PFSK-1 (cell line): ENCODE results near the gene GRIN1.

Experiments
- FOXP2 ChIP-seq: optimal IDR thresholded peaks from 2 replicates; pipeline ENCODE3; 2011; ENCODE audit warnings: borderline replicate concordance, control low read depth, inconsistent platforms; ENCODE audit not compliant: insufficient read depth; ENCODE audit errors: extremely low read length, extremely low read depth
- POLR2AphosphoS5 ChIP-seq: IDR thresholded peaks from 2 replicates; pipeline ENCODE4 v1.6.1; 2012; ENCODE audit warnings: low read depth, mild to moderate bottlenecking, control low read depth, low read length, moderate library complexity
- SIN3A ChIP-seq: IDR thresholded peaks from 2 replicates; pipeline ENCODE4 v1.6.1; 2012; ENCODE audit warnings: mild to moderate bottlenecking, low read length, moderate library complexity, borderline replicate concordance; ENCODE audit not compliant: insufficient read depth
- TAF1 ChIP-seq: IDR thresholded peaks from 2 replicates; pipeline ENCODE4 v1.6.1; 2012; ENCODE audit warnings: low read length, control low read depth, borderline replicate concordance; ENCODE audit not compliant: insufficient read depth
- TF ChIP-seq, protein P1 (sequence below), 2 experiments: IDR thresholded peaks; 2 replicates each; pipeline versions ENCODE4 v1.6.1 to v1.8.0; 2011 to 2012; ENCODE audit warnings: low read depth in 2 of 2, low read length in 2 of 2, control low read depth in 1 of 2, inconsistent platforms in 1 of 2, mild to moderate bottlenecking in 1 of 2, moderate library complexity in 1 of 2; ENCODE audit not compliant: insufficient read depth in 1 of 2

Gene GRIN1

DNA sequence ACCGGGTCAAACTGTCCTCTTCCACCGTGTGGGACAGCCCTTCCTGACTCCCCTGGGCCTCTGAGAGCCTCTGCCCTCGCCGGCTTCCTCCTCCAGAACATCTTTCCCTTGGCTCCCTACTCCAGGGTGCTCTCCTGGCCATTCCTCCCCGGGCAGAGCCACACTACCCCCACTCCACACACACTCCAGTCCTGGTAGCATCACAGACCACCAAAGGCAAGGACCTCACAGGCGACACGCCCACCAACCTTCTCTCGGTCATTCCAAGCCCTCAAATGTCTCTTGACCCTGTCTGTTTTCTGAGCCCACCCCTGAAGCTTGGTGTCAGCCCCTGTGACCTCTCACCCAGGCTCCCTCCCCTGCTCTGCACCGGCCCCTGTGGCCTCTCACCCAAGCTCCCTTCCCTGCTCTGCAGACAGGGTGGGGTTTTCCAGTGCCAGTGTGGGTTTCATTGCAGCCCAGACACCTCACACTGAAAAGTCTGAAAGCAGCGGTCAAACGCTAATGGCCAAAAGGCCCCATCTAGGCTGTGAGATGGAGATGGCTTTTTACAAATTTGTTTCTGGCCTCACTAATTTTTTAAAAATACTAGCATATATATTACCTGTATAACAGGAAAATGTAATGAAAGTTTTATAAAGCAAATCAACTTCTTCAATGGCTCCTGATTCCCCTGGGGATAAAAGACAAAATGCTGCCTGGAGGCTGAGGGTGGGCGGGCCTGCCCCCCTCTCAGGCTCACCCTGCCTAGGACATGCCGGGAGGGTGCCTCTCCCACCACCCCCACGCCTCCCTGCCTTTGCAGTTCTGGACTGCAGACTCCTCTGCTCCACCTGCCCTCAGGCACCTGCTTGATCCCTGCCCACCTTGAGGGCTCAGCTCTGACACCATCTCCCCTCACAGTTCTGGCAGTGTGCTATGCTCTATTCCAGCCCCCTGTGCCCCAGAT, 20.4 kb downstream of the GRIN1 start:
- TF ChIP-seq, protein P1, sequence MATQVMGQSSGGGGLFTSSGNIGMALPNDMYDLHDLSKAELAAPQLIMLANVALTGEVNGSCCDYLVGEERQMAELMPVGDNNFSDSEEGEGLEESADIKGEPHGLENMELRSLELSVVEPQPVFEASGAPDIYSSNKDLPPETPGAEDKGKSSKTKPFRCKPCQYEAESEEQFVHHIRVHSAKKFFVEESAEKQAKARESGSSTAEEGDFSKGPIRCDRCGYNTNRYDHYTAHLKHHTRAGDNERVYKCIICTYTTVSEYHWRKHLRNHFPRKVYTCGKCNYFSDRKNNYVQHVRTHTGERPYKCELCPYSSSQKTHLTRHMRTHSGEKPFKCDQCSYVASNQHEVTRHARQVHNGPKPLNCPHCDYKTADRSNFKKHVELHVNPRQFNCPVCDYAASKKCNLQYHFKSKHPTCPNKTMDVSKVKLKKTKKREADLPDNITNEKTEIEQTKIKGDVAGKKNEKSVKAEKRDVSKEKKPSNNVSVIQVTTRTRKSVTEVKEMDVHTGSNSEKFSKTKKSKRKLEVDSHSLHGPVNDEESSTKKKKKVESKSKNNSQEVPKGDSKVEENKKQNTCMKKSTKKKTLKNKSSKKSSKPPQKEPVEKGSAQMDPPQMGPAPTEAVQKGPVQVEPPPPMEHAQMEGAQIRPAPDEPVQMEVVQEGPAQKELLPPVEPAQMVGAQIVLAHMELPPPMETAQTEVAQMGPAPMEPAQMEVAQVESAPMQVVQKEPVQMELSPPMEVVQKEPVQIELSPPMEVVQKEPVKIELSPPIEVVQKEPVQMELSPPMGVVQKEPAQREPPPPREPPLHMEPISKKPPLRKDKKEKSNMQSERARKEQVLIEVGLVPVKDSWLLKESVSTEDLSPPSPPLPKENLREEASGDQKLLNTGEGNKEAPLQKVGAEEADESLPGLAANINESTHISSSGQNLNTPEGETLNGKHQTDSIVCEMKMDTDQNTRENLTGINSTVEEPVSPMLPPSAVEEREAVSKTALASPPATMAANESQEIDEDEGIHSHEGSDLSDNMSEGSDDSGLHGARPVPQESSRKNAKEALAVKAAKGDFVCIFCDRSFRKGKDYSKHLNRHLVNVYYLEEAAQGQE (IDR thresholded peaks at IDR 0.05; ENCODE audit: insufficient read depth in 1 of 2, low read depth in 2 of 2, low read length in 2 of 2) = no peak
- TF ChIP-seq FOXP2 (no peak), TAF1 (no peak), POLR2AphosphoS5 (no peak), SIN3A (no peak)

DNA sequence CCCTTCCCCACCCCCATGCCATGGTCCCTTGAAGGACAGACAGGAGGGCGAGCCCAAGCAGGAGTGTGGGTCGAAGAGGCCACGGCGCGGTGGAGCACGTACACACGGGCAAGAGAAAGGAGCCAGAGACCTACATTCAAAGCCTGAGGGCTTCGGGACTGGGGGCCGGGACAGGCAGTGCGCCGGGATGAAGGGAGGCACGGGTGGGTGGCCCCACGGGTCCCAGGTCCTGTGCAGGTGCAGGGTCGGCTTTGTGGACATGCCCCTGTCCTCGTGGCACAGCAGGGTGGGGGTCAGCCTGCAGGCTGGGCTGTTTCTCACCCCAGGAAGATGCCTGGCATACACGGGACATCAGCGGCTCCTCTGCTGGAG, 21.1 kb downstream of the GRIN1 start:
- TF ChIP-seq, protein P1 (IDR thresholded peaks at IDR 0.05; ENCODE audit: insufficient read depth in 1 of 2, low read depth in 2 of 2, low read length in 2 of 2) = no peak

DNA sequence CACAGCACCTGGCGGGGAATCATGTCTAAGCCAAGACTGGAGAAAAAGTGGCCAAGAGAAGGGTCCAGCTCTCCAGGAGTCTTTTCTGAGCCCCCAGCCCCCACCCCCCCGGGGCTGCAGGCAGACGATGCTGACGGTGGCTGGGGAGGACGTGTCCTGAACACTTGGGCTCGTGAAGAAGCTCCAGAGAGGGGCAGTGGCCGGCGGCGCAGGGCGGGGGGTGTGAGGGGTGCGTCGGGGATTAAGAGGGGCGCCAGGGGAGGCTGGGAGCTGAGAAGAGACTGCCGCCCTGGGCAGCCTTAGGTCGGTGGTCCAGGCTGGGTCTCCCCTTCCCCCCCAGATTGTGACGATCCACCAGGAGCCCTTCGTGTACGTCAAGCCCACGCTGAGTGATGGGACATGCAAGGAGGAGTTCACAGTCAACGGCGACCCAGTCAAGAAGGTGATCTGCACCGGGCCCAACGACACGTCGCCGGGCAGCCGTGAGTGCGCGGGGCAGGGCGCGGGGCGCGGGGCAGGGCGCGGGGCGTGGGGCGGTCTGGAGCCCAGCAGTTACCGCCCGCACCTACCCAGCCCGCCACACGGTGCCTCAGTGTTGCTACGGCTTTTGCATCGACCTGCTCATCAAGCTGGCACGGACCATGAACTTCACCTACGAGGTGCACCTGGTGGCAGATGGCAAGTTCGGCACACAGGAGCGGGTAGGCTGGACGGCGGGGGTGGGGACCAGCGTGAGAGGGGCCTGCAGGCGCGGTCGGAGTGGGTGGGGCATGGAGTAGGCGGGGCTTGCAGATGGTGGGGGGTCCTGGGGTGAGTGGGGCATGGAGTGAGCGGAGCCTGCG, 22.0 kb downstream of the GRIN1 start:
- TF ChIP-seq, protein P1 (IDR thresholded peaks at IDR 0.05; ENCODE audit: insufficient read depth in 1 of 2, low read depth in 2 of 2, low read length in 2 of 2) = no peak
- TF ChIP-seq TAF1 (no peak), SIN3A (no peak), POLR2AphosphoS5 (no peak), FOXP2 (no peak)

DNA sequence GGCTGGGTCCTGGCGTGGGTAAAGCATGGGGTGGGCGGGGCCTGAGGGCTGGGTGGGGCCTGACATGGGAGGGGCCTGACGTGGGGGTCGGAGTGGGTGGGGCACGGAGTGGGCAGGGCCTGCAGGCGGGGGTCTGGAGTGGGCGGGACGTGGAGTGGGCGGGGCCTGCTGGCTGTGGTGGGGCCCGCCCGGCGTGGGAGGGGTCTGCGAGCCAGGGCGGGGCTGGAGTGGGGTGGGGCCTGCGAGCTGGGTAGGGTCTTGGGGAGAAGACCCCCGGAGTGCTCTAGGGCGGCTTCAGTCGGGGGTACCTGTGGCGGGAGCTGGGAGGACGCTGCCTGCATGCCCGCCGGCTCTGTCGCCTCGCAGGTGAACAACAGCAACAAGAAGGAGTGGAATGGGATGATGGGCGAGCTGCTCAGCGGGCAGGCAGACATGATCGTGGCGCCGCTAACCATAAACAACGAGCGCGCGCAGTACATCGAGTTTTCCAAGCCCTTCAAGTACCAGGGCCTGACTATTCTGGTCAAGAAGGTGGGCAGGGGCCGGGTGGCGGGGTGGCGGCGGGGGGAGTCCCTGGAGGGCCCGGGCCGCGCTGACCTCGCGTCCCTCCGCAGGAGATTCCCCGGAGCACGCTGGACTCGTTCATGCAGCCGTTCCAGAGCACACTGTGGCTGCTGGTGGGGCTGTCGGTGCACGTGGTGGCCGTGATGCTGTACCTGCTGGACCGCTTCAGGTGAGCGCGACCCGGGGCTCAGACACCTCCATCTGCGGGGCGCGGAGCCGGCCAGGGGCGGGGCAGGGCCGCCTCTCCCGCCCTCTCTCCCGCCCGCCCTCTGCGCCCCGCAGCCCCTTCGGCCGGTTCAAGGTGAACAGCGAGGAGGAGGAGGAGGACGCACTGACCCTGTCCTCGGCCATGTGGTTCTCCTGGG, 22.9 kb downstream of the GRIN1 start:
- TF ChIP-seq TAF1 (no peak), POLR2AphosphoS5 (no peak), SIN3A (no peak), FOXP2 (no peak)
- TF ChIP-seq, protein P1 (IDR thresholded peaks at IDR 0.05; ENCODE audit: insufficient read depth in 1 of 2, low read depth in 2 of 2, low read length in 2 of 2) = no peak
